Fibroblast of lung (primary cell): ENCODE results near the gene PNMA1. TPM values are rescaled to one million over a fixed set of nuclear protein-coding genes. Genes with fewer than 3 reads are reported as not detected.

Experiments
- DNase-seq, 2 donors: peaks; one replicate each; pipeline versions ENCODE4 v3.0.0 to v3.0.0-alpha.2; 2010; ENCODE audit warnings: low read depth in 2 of 2
- H2AFZ ChIP-seq: 2 replicates; pipeline ENCODE4 v1.5.1; 2012; ENCODE audit warnings: low read length, control low read depth, inconsistent platforms
- H3K27ac ChIP-seq: 2 replicates; pipeline ENCODE4 v1.5.1; 2011; ENCODE audit warnings: low read length, control low read depth; ENCODE audit not compliant: insufficient read depth
- H3K27me3 ChIP-seq: 2 replicates; pipeline ENCODE4 v1.5.1; 2011; ENCODE audit warnings: mild to moderate bottlenecking, low read length; ENCODE audit not compliant: control insufficient read depth, insufficient read depth
- H3K36me3 ChIP-seq: 2 replicates; pipeline ENCODE4 v1.5.1; 2011; ENCODE audit warnings: low read length; ENCODE audit not compliant: control insufficient read depth, insufficient read depth
- H3K4me1 ChIP-seq: 2 replicates; pipeline ENCODE4 v1.5.1; 2011; ENCODE audit warnings: low read length; ENCODE audit not compliant: control insufficient read depth, insufficient read depth; ENCODE audit errors: extremely low read depth
- H3K4me2 ChIP-seq: 2 replicates; pipeline ENCODE4 v1.5.1; 2011; ENCODE audit warnings: low read length, control low read depth; ENCODE audit not compliant: insufficient read depth; ENCODE audit errors: extremely low read depth
- H3K4me3 ChIP-seq, 4 experiments: fragments of 200-600 bp in 1 of 4; sonication (generic) in 1 of 4; replicated peaks in 1 of 4; 2 replicates each; pipeline ENCODE4 v1.5.1; 2011 to 2016; ENCODE audit warnings: low read length in 4 of 4, low read depth in 3 of 4, mild to moderate bottlenecking in 3 of 4, control low read depth in 2 of 4, inconsistent platforms in 1 of 4, mixed read lengths in 1 of 4; ENCODE audit not compliant: insufficient read depth in 1 of 4; ENCODE audit errors: control extremely low read depth in 1 of 4
- H3K79me2 ChIP-seq: 2 replicates; pipeline ENCODE4 v1.5.1; 2012; ENCODE audit warnings: mild to moderate bottlenecking, low read length, inconsistent platforms; ENCODE audit not compliant: control insufficient read depth, insufficient read depth
- H3K9ac ChIP-seq: 2 replicates; pipeline ENCODE4 v1.5.1; 2011; ENCODE audit warnings: mild to moderate bottlenecking, low read length, control low read depth; ENCODE audit not compliant: insufficient read depth
- H3K9me3 ChIP-seq: 2 replicates; pipeline ENCODE4 v1.5.1; 2012; ENCODE audit warnings: low read depth, low read length; ENCODE audit not compliant: control insufficient read depth, insufficient read depth
- H4K20me1 ChIP-seq: 2 replicates; pipeline ENCODE4 v1.5.1; 2011; ENCODE audit warnings: low read length; ENCODE audit not compliant: control insufficient read depth, insufficient read depth; ENCODE audit errors: extremely low read depth
- CTCF ChIP-seq, 2 donors: IDR thresholded peaks in 1 of 2; conservative IDR thresholded peaks in 1 of 2; 1 replicate in 1 of 2; 2 replicates in 1 of 2; pipeline ENCODE4 v1.5.1; 2011 to 2012; ENCODE audit warnings: low read length in 2 of 2, control low read depth in 1 of 2, inconsistent platforms in 1 of 2, low read depth in 1 of 2, mild to moderate bottlenecking in 1 of 2
- EZH2 ChIP-seq: IDR thresholded peaks from 2 replicates; pipeline ENCODE4 v1.5.1; 2012; ENCODE audit warnings: low read length, control low read depth, mild to moderate bottlenecking; ENCODE audit errors: missing control alignments
- polyA plus RNA-seq, 2 donors: library from polyadenylated mRNA; depleted of rRNA in 1 of 2; stranded (reverse) in 1 of 2; unstranded in 1 of 2; fragments of >200 nt; gene quantifications; 2 replicates each; pipeline ENCODE4 v1.2.1, GENCODE V29; 2011 to 2012; ENCODE audit warnings: missing spikeins in 1 of 2
- total RNA-seq: library from RNA; depleted of rRNA; stranded (reverse); fragments of >200 nt; gene quantifications from 2 replicates; pipeline ENCODE4 v1.2.1, GENCODE V29; 2014

Gene PNMA1
- total and polyA plus RNA-seq, 2 donors (not counting 1 experiment from before 2014, with no cell fraction given), result 19.5 to 44.5 TPM

- peak overlapping the region; percentile 95 for H3K27ac ChIP-seq
- H3K79me2 ChIP-seq, result peaks cover 98% of the 10 kb centered on the region
- no peaks in the 10 kb centered on the region for H3K27me3 ChIP-seq
- H3K4me1 ChIP-seq, result peaks cover 59% of the 10 kb centered on the region
- no peak overlapping the region for H3K4me2 ChIP-seq
- no peak overlapping the region for H3K9ac ChIP-seq
- no peak overlapping the region for H3K4me3 ChIP-seq
- TF ChIP-seq EZH2 (no peak), CTCF (conservative IDR thresholded peaks at IDR 0.05 in 1 of 2, IDR thresholded peaks at IDR 0.05 in 1 of 2; ENCODE audit: low read depth in 1 of 2, low read length in 2 of 2) (peak; percentile 34 to 55)
- peaks cover 2% of the 10 kb centered on the region for H4K20me1 ChIP-seq
- peak; percentile 80 to 82 for DNase-seq
- no peak overlapping the region for H2AFZ ChIP-seq
- no peaks in the 10 kb centered on the region for H3K36me3 ChIP-seq
- no peaks in the 10 kb centered on the region for H3K9me3 ChIP-seq
Measured at GRCh38 chr14:73752297-73752992, 38.3 kb upstream of the PNMA1 start.

- no peaks in the 10 kb centered on the region for H3K9me3 ChIP-seq
- H4K20me1 ChIP-seq, result peaks cover 2% of the 10 kb centered on the region
- DNase-seq, result no peak
- H3K27me3 ChIP-seq, result no peaks in the 10 kb centered on the region
- H3K36me3 ChIP-seq, result peaks cover 2% of the 10 kb centered on the region
- H3K27ac ChIP-seq, result no peak overlapping the region
- no peak overlapping the region for H3K4me2 ChIP-seq
- H3K79me2 ChIP-seq, result peaks cover 98% of the 10 kb centered on the region
- no peak overlapping the region for H2AFZ ChIP-seq
- no peak overlapping the region for H3K9ac ChIP-seq
- no peak overlapping the region for H3K4me3 ChIP-seq
- H3K4me1 ChIP-seq, result peaks cover 52% of the 10 kb centered on the region
- TF ChIP-seq CTCF (conservative IDR thresholded peaks at IDR 0.05 in 1 of 2, IDR thresholded peaks at IDR 0.05 in 1 of 2; ENCODE audit: low read depth in 1 of 2, low read length in 2 of 2) (no peak), EZH2 (no peak)
Measured at GRCh38 chr14:73751157-73751691, 37.0 kb upstream of the PNMA1 start.

- Histone ChIP-seq H3K4me3 (no peak overlapping the region), H3K27me3 (no peaks in the 10 kb centered on the region), H2AFZ (no peak overlapping the region), H3K9me3 (no peaks in the 10 kb centered on the region), H3K79me2 (peaks cover 98% of the 10 kb centered on the region), H3K9ac (no peak overlapping the region), H4K20me1 (peaks cover 2% of the 10 kb centered on the region), H3K36me3 (peaks cover 2% of the 10 kb centered on the region), H3K4me2 (no peak overlapping the region), H3K27ac (no peak overlapping the region), H3K4me1 (peaks cover 51% of the 10 kb centered on the region)
- no peak for DNase-seq
- TF ChIP-seq EZH2 (no peak), CTCF (conservative IDR thresholded peaks at IDR 0.05 in 1 of 2, IDR thresholded peaks at IDR 0.05 in 1 of 2; ENCODE audit: low read depth in 1 of 2, low read length in 2 of 2) (no peak)
Measured at GRCh38 chr14:73750531-73750901, 36.3 kb upstream of the PNMA1 start.
